ENCODE data around the gene SPAG6. TPM values are rescaled to one million over a fixed set of nuclear protein-coding genes. Genes with fewer than 3 reads are reported as not detected.

SPAG6 gene
- total RNA-seq, 1 experiment from 2014 or later, result not detected

- BruUV-seq (replicated peaks), result no TSS peak
- no peak overlapping the region for H3K27ac Mint-ChIP-seq (ENCODE audit: unreplicated experiment)
- intact Hi-C loops (cut with micrococcal nuclease; ENCODE audit: unreplicated experiment), result no loop called here
Measured at GRCh38 chr10:22368402-22368801, 23.1 kb downstream of the SPAG6 start.

DNA sequence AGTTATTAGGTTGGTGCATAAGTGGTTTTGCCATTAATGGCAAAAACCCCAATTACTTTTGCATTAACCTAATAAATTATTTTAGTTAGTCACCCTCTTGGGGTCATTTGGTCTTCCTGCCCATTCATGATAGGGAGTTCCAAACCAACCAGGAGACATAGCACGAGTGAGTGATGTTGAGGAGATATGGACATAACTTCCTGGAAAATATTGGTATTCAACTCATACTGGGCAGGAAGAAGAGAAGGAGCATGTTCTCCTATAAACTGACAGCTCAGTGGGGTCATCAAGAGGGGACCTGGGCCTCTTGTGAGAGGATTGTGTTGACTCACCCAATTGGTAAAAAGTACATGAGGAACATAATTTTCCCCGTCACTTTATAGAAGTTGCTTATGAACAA is 23.7 kb downstream of the SPAG6 start:
- CTCF ChIA-PET, result no interaction called here

More at GRCh38 chr10:22368402-22368801, 23.1 kb downstream of the SPAG6 start:
- H3K9me3 Mint-ChIP-seq (ENCODE audit: low read depth, unreplicated experiment), result no peaks in the 10 kb centered on the region
- H3K36me3 Mint-ChIP-seq (ENCODE audit: insufficient read depth, unreplicated experiment), result no peaks in the 10 kb centered on the region
- no peak for TF ChIP-seq CTCF (IDR thresholded peaks at IDR 0.05; ENCODE audit: unreplicated experiment)
- CTCF ChIA-PET, result interaction anchor here (0.6 kb wide), 1 partner anchor 617 kb away, joined by 4 read pairs; no protein-coding TSS in a partner anchor
- no peaks in the 10 kb centered on the region for H3K27me3 Mint-ChIP-seq (ENCODE audit: unreplicated experiment)
- no peak overlapping the region for H3K4me3 Mint-ChIP-seq (ENCODE audit: low read depth, unreplicated experiment)
- H3K4me1 Mint-ChIP-seq (ENCODE audit: low read depth, unreplicated experiment), result no peaks in the 10 kb centered on the region
- DNase-seq, result no peak

DNA sequence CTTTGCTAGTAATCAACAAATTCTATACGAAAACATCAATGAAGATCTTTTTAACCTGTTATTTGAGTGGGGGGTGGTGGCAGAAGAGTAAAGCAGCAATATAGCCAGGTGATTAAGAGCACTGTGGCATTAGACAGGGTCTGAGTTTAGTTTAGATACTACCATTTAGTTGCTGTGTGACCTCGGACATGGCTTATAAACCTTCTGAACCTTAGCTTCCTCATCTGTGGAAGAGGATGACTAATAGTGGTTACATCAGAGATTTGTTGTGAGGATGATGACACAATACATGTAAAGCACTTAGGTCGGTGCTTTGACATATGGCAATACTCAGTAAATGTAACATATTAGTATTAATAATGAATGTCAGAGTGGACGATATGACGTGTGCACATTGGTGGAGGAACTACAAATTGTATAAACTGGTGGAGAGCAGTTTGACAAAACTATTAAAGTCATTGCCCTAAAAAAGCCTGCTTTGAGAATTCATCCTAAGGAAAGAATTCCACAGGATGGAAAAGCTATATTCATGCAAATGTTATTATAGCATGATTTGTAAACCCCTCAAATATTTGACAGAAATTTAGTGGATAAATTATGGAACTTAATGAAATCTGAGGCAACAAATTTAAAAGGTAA is 24.3 kb downstream of the SPAG6 start:
- intact Hi-C loops (cut with micrococcal nuclease; ENCODE audit: unreplicated experiment), result no loop called here
- Mint-ChIP-seq H3K9me3 (ENCODE audit: low read depth, unreplicated experiment) (no peaks in the 10 kb centered on the region), H3K27ac (ENCODE audit: unreplicated experiment) (no peak overlapping the region), H3K4me1 (ENCODE audit: low read depth, unreplicated experiment) (no peaks in the 10 kb centered on the region), H3K36me3 (ENCODE audit: insufficient read depth, unreplicated experiment) (no peaks in the 10 kb centered on the region), H3K4me3 (ENCODE audit: low read depth, unreplicated experiment) (no peak overlapping the region), H3K27me3 (ENCODE audit: unreplicated experiment) (no peaks in the 10 kb centered on the region)
- no peak for TF ChIP-seq CTCF (IDR thresholded peaks at IDR 0.05; ENCODE audit: unreplicated experiment)
- DNase-seq, result no peak
- CTCF ChIA-PET, result no interaction called here
- no TSS peak for BruUV-seq (replicated peaks)

More for the DNA sequence above, 23.7 kb downstream of the SPAG6 start:
- Mint-ChIP-seq H3K27me3 (ENCODE audit: unreplicated experiment) (no peaks in the 10 kb centered on the region), H3K4me3 (ENCODE audit: low read depth, unreplicated experiment) (no peak overlapping the region), H3K9me3 (ENCODE audit: low read depth, unreplicated experiment) (no peaks in the 10 kb centered on the region), H3K27ac (ENCODE audit: unreplicated experiment) (no peak overlapping the region), H3K4me1 (ENCODE audit: low read depth, unreplicated experiment) (no peaks in the 10 kb centered on the region), H3K36me3 (ENCODE audit: insufficient read depth, unreplicated experiment) (no peaks in the 10 kb centered on the region)
- TF ChIP-seq CTCF (IDR thresholded peaks at IDR 0.05; ENCODE audit: unreplicated experiment), result no peak
- DNase-seq, result no peak
- intact Hi-C loops (cut with micrococcal nuclease; ENCODE audit: unreplicated experiment), result no loop called here
- BruUV-seq (replicated peaks), result no TSS peak

DNA sequence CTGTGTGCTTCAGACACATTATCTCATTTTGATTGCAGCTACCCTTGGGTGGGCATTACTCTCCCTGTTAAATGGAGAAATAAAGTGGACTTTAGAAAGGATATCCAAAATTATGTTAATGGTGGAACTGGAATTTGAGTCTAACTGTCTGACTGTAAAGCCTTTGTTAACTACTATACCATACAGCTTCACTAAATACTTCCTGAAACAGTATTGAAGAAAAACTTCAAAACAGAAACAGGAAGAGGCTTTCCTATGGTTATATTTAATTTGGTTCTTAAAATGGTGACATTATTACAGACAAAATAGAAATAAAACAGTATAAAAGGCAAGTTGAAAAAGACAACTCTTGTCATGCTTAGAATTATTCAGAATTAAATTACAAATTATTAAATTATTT is 25.0 kb downstream of the SPAG6 start:
- intact Hi-C loops (cut with micrococcal nuclease; ENCODE audit: unreplicated experiment), result no loop called here
- no peak for DNase-seq
- no peak for TF ChIP-seq CTCF (IDR thresholded peaks at IDR 0.05; ENCODE audit: unreplicated experiment)
- H3K9me3 Mint-ChIP-seq (ENCODE audit: low read depth, unreplicated experiment), result no peaks in the 10 kb centered on the region
- H3K27ac Mint-ChIP-seq (ENCODE audit: unreplicated experiment), result no peak overlapping the region
- no peaks in the 10 kb centered on the region for H3K4me1 Mint-ChIP-seq (ENCODE audit: low read depth, unreplicated experiment)
- no TSS peak for BruUV-seq (replicated peaks)
- H3K36me3 Mint-ChIP-seq (ENCODE audit: insufficient read depth, unreplicated experiment), result no peaks in the 10 kb centered on the region
- no peak overlapping the region for H3K4me3 Mint-ChIP-seq (ENCODE audit: low read depth, unreplicated experiment)
- no peaks in the 10 kb centered on the region for H3K27me3 Mint-ChIP-seq (ENCODE audit: unreplicated experiment)
- CTCF ChIA-PET, result no interaction called here

Measured in Calu3 (cell line).